Activated B cell treated with CpG ODN at 0.5 μM for 24 hours (primary cell): ENCODE data around the gene DNAH14. TPM values are rescaled to one million over a fixed set of nuclear protein-coding genes. Genes with fewer than 3 reads are reported as not detected.

Experiments
- ATAC-seq: fragments of 200-7000 bp; cut with Tn5 transposase; one replicate; pipeline ENCODE4 v1.10.0; 2021; ENCODE audit warnings: low read depth, mild to moderate bottlenecking, moderate library complexity
- CTCF ChIA-PET: fragments of 350-600 bp; sonication (Branson Sonifier 250); formaldehyde crosslinking; loops from one replicate; lab custom pipeline; 2021; ENCODE audit warnings: antibody characterized with exemption; lab: Charles Lee
- POLR2A ChIA-PET: fragments of 350-600 bp; sonication (Branson Sonifier 250); formaldehyde crosslinking; loops from one replicate; lab custom pipeline; 2021; ENCODE audit warnings: antibody characterized with exemption; lab: Charles Lee
- DNase-seq: peaks from one replicate; pipeline ENCODE4 v3.0.0; 2022
- H3K27ac Mint-ChIP-seq: one replicate; pipeline ENCODE4 v1.8.0; 2020; ENCODE audit warnings: mixed read lengths
- H3K27me3 Mint-ChIP-seq: one replicate; pipeline ENCODE4 v1.8.0; 2021; ENCODE audit warnings: mixed read lengths
- H3K36me3 Mint-ChIP-seq: one replicate; pipeline ENCODE4 v1.8.0; 2021; ENCODE audit warnings: low read depth, mixed read lengths
- H3K4me1 Mint-ChIP-seq: one replicate; pipeline ENCODE4 v1.8.0; 2021; ENCODE audit warnings: mixed read lengths
- H3K4me3 Mint-ChIP-seq: one replicate; pipeline ENCODE4 v1.8.0; 2020; ENCODE audit warnings: mild to moderate bottlenecking, mixed read lengths
- H3K9me3 Mint-ChIP-seq: one replicate; pipeline ENCODE4 v1.8.0; 2020; ENCODE audit warnings: mixed read lengths
- intact Hi-C: fragments of 100-400 bp; cut with micrococcal nuclease; formaldehyde crosslinking; loops from one replicate; pipeline ENCODE4 v1.15.1; 2024
- total RNA-seq: library from RNA; stranded (reverse); gene quantifications from 2 replicates; pipeline ENCODE4 v1.2.3, GENCODE V29; 2022
- TF ChIP-seq, protein P1 (sequence below): fragments of 200-600 bp; IDR thresholded peaks from one replicate; pipeline ENCODE4 v1.8.0; 2022; ENCODE audit warnings: antibody characterized with exemption, mild to moderate bottlenecking

Gene DNAH14
- total RNA-seq, 1 donor from 2014 or later, result not detected

DNA sequence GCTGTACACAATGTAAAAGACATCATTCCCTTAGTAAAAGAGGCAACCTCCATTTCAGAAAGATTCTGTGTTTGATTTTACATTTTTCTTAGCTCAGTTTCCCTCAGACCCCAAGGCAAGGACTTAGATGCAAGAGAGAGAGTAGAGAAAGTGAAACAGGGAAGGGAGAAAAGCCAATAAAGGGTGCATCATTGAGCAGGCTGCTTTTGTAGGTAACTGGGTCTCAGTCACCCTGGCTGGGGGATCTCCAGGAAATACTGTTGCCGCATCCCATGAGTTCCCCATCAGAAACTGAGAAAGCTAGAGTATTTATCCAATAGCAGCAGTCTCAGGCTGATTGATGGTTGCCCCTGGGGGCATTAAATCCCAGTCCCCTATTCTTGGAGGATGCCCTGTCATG lies 23.1 kb upstream of the DNAH14 start:
- ATAC-seq (no peak), DNase-seq (no peak)
- peaks cover 8% of the 10 kb centered on the region for H3K27me3 Mint-ChIP-seq
- no peaks in the 10 kb centered on the region for H3K4me1 Mint-ChIP-seq
- intact Hi-C loops, result no loop called here
- POLR2A ChIA-PET, result no interaction called here
- TF ChIP-seq, protein P1, sequence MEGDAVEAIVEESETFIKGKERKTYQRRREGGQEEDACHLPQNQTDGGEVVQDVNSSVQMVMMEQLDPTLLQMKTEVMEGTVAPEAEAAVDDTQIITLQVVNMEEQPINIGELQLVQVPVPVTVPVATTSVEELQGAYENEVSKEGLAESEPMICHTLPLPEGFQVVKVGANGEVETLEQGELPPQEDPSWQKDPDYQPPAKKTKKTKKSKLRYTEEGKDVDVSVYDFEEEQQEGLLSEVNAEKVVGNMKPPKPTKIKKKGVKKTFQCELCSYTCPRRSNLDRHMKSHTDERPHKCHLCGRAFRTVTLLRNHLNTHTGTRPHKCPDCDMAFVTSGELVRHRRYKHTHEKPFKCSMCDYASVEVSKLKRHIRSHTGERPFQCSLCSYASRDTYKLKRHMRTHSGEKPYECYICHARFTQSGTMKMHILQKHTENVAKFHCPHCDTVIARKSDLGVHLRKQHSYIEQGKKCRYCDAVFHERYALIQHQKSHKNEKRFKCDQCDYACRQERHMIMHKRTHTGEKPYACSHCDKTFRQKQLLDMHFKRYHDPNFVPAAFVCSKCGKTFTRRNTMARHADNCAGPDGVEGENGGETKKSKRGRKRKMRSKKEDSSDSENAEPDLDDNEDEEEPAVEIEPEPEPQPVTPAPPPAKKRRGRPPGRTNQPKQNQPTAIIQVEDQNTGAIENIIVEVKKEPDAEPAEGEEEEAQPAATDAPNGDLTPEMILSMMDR, result no peak
- H3K27ac Mint-ChIP-seq, result no peak overlapping the region
- CTCF ChIA-PET, result no interaction called here
- H3K4me3 Mint-ChIP-seq, result no peak overlapping the region
- H3K36me3 Mint-ChIP-seq, result no peaks in the 10 kb centered on the region
- H3K9me3 Mint-ChIP-seq, result peaks cover 8% of the 10 kb centered on the region

DNA sequence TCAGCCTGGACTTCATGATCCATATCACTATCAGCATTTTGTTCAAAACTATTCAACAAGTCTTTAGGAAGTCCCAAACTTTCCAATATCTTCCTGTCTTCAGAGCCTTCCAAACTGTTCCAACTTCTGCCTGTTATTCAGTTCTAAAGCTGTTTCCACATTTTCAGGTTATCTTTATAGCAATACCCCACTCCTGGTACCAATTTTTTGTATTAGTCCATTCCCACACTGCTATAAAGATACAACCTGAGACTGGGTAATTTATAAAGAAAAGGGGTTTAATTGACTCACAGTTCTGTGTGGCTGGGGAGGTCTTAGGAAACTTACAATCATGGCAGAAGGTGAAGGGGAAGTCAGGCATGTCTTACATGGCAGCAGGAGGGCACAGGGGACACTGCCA lies 18.3 kb upstream of the DNAH14 start:
- Mint-ChIP-seq H3K4me3 (no peak overlapping the region), H3K9me3 (peaks cover 22% of the 10 kb centered on the region), H3K4me1 (no peaks in the 10 kb centered on the region), H3K36me3 (no peaks in the 10 kb centered on the region), H3K27ac (no peak overlapping the region), H3K27me3 (peaks cover 4% of the 10 kb centered on the region)
- no peak for DNase-seq
- CTCF ChIA-PET, result no interaction called here
- no peak for ATAC-seq
- intact Hi-C loops, result no loop called here
- POLR2A ChIA-PET, result no interaction called here
- TF ChIP-seq, protein P1, result no peak

DNA sequence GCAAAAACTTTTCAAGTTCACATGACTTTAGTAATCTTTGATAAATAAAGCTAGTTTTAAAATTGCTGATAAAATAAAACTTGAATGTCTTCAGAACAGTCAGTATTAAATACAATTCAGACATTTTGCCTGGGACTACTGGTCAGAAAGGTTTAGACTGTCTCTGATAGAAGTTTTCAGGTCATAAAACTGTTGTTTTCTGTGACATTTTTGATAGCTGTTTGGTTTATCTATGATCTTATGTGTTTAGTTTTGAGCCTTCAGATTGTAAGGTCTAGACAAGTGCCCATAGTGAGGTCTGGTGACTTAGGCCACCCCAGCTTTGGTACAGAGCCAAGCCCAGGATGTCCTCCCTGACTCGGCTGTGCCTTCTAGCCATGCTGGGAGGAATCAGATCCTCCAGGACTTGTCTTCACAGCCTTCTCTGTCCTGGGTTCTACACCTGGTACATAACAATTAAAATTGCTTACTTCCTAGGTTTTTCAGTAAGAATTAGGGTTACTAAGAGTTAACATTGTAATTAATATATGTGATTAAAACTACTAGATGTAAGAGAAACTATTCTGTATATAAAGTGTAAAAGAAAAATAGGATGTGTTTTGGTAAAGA lies 15.1 kb upstream of the DNAH14 start:
- TF ChIP-seq, protein P1, result no peak
- no peak overlapping the region for H3K27ac Mint-ChIP-seq
- no peaks in the 10 kb centered on the region for H3K4me1 Mint-ChIP-seq
- no peaks in the 10 kb centered on the region for H3K36me3 Mint-ChIP-seq
- ChIA-PET CTCF (no interaction called here), POLR2A (no interaction called here)
- H3K9me3 Mint-ChIP-seq, result peaks cover 23% of the 10 kb centered on the region
- DNase-seq, result no peak
- intact Hi-C loops, result no loop called here
- H3K27me3 Mint-ChIP-seq, result peaks cover 2% of the 10 kb centered on the region
- H3K4me3 Mint-ChIP-seq, result no peak overlapping the region
- ATAC-seq, result no peak

DNA sequence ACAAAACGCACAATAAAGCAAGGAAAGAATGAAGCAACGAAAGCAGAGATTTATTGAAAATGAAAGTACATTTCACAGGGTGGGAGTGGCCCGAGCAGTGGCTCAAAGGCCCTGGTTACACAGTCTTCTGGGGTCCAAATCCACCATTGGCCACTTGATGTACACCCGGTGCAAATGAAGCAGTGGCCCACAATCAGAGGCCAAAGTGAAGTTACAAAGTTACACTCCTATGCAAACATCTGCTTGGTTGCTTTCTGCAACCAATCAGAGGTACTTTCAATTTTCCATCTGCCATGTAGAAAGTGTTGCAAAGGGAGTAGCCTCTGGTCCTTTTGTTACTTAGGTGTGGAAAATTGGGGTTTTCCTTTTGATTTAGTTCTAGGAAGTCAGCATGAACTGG lies 10.0 kb upstream of the DNAH14 start:
- Mint-ChIP-seq H3K9me3 (peaks cover 2% of the 10 kb centered on the region), H3K27me3 (peaks cover 4% of the 10 kb centered on the region), H3K27ac (no peak overlapping the region), H3K36me3 (no peaks in the 10 kb centered on the region), H3K4me1 (no peaks in the 10 kb centered on the region), H3K4me3 (no peak overlapping the region)
- TF ChIP-seq, protein P1, result no peak
- CTCF ChIA-PET, result no interaction called here
- POLR2A ChIA-PET, result no interaction called here
- no peak for ATAC-seq
- DNase-seq, result no peak
- intact Hi-C loops, result no loop called here

DNA sequence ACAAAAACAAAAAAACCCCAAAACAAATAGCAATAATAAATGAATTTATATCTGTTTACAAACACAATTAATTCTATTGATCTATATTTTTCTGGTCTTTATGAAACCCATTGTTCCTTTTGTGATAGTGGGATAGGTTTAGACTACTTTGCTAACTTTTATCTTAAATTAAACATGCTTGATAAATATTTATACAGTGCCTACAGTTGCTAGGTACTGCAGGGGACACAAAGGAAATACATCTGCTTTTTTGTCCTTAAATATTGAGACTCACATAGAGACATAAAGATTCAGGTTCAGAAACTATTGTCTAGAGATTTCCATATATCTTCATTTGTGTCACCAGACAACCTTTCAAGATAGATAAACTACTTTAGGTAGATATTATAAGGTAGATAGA lies 8.5 kb upstream of the DNAH14 start:
- H3K36me3 Mint-ChIP-seq, result no peaks in the 10 kb centered on the region

More for the DNA sequence above, 8.5 kb upstream of the DNAH14 start:
- H3K27me3 Mint-ChIP-seq, result peaks cover 4% of the 10 kb centered on the region
- H3K9me3 Mint-ChIP-seq, result peaks cover 2% of the 10 kb centered on the region
- ChIA-PET CTCF (no interaction called here), POLR2A (no interaction called here)
- no peak overlapping the region for H3K27ac Mint-ChIP-seq
- TF ChIP-seq, protein P1, result no peak
- no peak for DNase-seq
- no peak for ATAC-seq
- H3K4me1 Mint-ChIP-seq, result no peaks in the 10 kb centered on the region
- no peak overlapping the region for H3K4me3 Mint-ChIP-seq
- intact Hi-C loops, result no loop called here
